PFSK-1 (cell line): ENCODE data around the gene FAM81A.

Source experiments
- FOXP2 ChIP-seq: optimal IDR thresholded peaks from 2 replicates; pipeline ENCODE3; 2011; ENCODE audit warnings: borderline replicate concordance, control low read depth, inconsistent platforms; ENCODE audit not compliant: insufficient read depth; ENCODE audit errors: extremely low read length, extremely low read depth
- POLR2AphosphoS5 ChIP-seq: IDR thresholded peaks from 2 replicates; pipeline ENCODE4 v1.6.1; 2012; ENCODE audit warnings: low read depth, mild to moderate bottlenecking, control low read depth, low read length, moderate library complexity
- REST ChIP-seq, 2 experiments: IDR thresholded peaks; 2 replicates each; pipeline versions ENCODE4 v1.6.1 to v1.8.0; 2011 to 2012; ENCODE audit warnings: low read depth in 2 of 2, low read length in 2 of 2, control low read depth in 1 of 2, inconsistent platforms in 1 of 2, mild to moderate bottlenecking in 1 of 2, moderate library complexity in 1 of 2; ENCODE audit not compliant: insufficient read depth in 1 of 2
- SIN3A ChIP-seq: IDR thresholded peaks from 2 replicates; pipeline ENCODE4 v1.6.1; 2012; ENCODE audit warnings: mild to moderate bottlenecking, low read length, moderate library complexity, borderline replicate concordance; ENCODE audit not compliant: insufficient read depth
- TAF1 ChIP-seq: IDR thresholded peaks from 2 replicates; pipeline ENCODE4 v1.6.1; 2012; ENCODE audit warnings: low read length, control low read depth, borderline replicate concordance; ENCODE audit not compliant: insufficient read depth

The FAM81A gene

GRCh38 chr15:59528429-59528828 is 90.4 kb downstream of the FAM81A start:
- TF ChIP-seq POLR2AphosphoS5: no peak
- no peak for TF ChIP-seq TAF1
- no peak for TF ChIP-seq SIN3A
- no peak for TF ChIP-seq REST (IDR thresholded peaks at IDR 0.05; ENCODE audit: insufficient read depth in 1 of 2, low read depth in 2 of 2, low read length in 2 of 2)
- no peak for TF ChIP-seq FOXP2

- peak; percentile 51 to 82; a peak in 2 of 4 replicates for TF ChIP-seq REST (IDR thresholded peaks at IDR 0.05; ENCODE audit: insufficient read depth in 1 of 2, low read depth in 2 of 2, low read length in 2 of 2)
- TF ChIP-seq FOXP2: no peak
Observed at GRCh38 chr15:59528961-59529402, 91.0 kb downstream of the FAM81A start.

- no peak for TF ChIP-seq FOXP2
- TF ChIP-seq TAF1: no peak
- TF ChIP-seq REST (IDR thresholded peaks at IDR 0.05; ENCODE audit: insufficient read depth in 1 of 2, low read depth in 2 of 2, low read length in 2 of 2): no peak
Observed at GRCh38 chr15:59531066-59531675, 93.2 kb downstream of the FAM81A start.

- TF ChIP-seq POLR2AphosphoS5: no peak
Observed at GRCh38 chr15:59532770-59533379, 94.9 kb downstream of the FAM81A start.

- TF ChIP-seq REST (IDR thresholded peaks at IDR 0.05; ENCODE audit: insufficient read depth in 1 of 2, low read depth in 2 of 2, low read length in 2 of 2): no peak
- no peak for TF ChIP-seq SIN3A
- TF ChIP-seq TAF1: no peak
- no peak for TF ChIP-seq POLR2AphosphoS5
Observed at GRCh38 chr15:59536553-59536952, 98.6 kb downstream of the FAM81A start.
